ENCODE results near the gene NPFF.
"Not testable (repeated sequence)": the region's sequence is repeated elsewhere in the genome, so short reads cannot be mapped to it uniquely, and the experiment has no call there.

The NPFF gene

DNA sequence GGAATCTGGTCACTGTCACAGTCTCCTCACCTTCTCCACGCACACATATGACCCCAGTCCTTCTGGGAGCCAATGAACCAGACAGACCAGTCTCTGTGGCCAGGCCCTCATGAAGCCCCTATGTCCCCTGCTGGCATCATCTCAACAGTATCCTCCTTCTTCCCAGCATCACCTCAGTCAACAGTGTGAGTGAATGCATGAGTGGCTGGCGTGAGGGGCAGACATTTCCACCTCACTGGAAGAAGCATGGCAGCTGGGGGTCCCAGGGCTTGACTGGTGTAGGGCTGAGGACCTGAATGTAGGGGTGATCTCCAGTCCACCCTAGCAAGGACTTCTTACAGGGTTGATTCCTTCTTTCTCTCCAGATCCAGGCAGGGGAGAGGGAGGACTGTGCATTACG is 9.8 kb downstream of the NPFF start:
- DNase-seq (ENCODE audit: insufficient read length, low spot score) (no peak), FAIRE-seq (no peak)

GRCh38 chr12:53496752-53497032 is 10.6 kb downstream of the NPFF start:
- DNase-seq (ENCODE audit: insufficient read length, low spot score): no peak
- FAIRE-seq: no peak

DNA sequence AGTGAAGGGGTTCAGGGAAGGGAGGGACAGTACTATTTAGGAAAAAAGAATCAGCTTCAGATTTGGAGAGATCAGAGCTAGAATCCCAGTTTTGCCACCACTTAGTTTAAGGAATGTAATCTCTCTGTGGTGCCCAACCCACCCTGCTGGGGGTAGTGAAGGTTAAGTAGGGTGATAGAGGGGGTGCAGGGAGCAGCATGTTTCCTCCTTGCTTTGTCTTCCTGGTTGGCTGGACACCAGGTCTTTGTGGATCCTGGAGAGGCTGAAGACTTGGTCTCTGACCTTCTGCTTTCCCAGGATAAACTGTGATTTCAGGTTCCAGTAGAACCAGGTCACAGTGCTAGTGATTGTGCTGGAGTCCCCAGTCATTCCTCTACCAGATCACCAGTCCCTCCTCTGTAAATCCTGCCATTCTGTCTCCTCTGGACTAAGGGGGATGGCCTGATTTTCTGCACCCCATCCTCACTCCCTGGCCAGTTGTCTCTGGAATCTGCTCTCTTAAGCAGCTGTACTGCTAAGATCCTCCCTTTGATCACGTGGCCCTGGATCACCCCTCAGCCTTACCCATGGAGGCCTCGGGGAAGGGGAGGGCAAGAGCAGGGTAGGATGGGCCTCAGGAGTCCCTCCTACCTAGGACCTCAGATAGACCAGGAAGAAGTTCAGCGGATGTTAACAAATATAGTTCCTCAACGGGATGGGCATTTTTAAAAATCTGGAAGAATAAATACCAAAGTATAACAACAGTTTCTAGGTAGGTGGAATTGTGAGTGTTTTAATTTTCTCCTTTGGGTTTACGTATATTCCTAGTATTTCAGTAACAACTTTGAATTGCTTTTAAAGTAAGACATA is 11.2 kb downstream of the NPFF start:
- no peak for DNase-seq (ENCODE audit: insufficient read length, low spot score)

GRCh38 chr12:53493610-53494391 is 13.5 kb downstream of the NPFF start:
- FAIRE-seq: no peak
- DNase-seq (ENCODE audit: insufficient read length, low spot score): no peak

More for the DNA sequence above, 11.2 kb downstream of the NPFF start:
- no peak for FAIRE-seq

DNA sequence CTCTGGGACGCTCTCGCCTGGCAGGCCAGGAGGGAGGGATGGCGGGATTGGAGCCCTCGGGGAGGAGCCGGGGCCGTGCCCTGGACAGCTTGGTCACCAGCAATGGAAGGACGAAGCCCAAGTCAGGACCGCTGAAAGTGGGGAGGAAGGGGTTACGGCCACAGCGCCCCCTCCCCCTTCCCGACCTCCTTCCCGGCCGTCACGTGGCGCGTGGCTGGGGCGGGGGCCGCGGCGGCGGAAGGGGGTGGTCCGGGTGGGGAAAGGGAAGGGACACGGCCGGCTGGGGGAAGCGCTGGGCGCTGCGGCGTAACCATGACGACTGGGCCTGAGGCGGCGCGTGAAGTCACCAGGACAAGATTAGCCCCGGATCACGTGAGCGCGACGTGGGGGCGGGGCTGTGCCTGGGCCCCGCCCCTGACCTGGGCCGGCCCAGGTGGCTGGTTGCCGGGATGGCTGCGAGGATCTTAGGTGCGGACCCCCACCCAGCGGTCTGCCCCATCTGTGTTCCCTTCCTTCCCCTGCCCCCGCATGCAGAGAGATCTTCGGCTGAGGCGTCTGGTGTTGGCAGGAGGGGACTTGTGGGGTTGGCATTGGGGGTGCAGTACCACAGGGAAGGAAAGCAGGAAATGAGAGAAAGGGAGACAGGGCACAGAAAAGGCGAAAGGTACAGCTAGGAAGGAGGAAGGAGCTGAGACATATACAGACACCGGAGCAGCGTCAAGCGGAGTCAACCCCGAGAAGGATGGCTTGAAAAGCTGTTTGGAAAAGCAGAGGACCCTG is 14.3 kb downstream of the NPFF start:
- FAIRE-seq: peak; percentile 85
- DNase-seq (ENCODE audit: insufficient read length, low spot score): peak; percentile 91

- DNase-seq (ENCODE audit: insufficient read length, low spot score) (no peak), FAIRE-seq (no peak)
Observed at GRCh38 chr12:53492188-53492587, 15.1 kb downstream of the NPFF start.

GRCh38 chr12:53489242-53489864 is 17.9 kb downstream of the NPFF start:
- DNase-seq (ENCODE audit: insufficient read length, low spot score) (no peak), FAIRE-seq (no peak)

GRCh38 chr12:53486736-53487487 is 20.4 kb downstream of the NPFF start:
- DNase-seq (ENCODE audit: insufficient read length, low spot score) (no peak), FAIRE-seq (no peak)

DNA sequence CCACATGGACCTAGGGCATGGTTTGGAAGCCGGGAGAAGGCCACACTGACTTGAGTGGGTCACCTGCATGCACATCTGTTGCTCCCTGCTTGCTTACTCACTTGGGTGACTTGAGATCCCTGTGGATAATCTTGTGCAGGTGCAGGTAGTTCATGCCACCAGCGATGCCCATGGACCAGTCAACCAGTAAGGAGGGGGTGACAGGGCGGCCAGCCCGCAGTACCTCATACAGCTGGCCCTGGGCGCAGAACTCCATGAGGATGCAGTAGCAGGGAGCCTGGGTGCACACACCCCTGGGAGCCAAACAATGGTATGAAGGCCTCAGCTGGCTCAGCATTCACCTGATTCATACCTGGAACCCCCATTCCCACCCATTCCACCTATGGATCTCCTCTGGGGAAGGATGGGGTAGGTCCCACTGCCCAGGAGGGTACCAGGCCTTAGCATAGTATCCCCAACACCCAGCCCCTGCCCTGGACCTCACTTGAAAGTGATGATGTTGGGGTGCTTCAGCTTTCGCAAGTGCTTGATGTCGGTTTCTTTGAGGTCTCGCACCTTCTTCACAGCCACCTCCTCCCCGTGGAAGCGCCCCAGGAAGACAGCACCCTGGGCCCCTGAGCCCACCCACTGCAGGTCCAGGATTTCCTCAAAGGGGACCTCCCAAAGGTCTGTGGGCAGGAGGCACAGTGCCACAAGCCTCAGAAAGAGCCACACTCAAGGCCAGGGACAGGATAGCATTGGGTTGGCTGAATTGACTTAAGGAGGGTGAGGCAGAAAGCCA is 21.1 kb downstream of the NPFF start:
- FAIRE-seq (no peak), DNase-seq (ENCODE audit: insufficient read length, low spot score) (no peak)

- FAIRE-seq: no peak
- no peak for DNase-seq (ENCODE audit: insufficient read length, low spot score)
Observed at GRCh38 chr12:53484686-53485575, 22.4 kb downstream of the NPFF start.

- DNase-seq (ENCODE audit: insufficient read length, low spot score) (no peak), FAIRE-seq (no peak)
Observed at GRCh38 chr12:53483979-53484377, 23.3 kb downstream of the NPFF start.

DNA sequence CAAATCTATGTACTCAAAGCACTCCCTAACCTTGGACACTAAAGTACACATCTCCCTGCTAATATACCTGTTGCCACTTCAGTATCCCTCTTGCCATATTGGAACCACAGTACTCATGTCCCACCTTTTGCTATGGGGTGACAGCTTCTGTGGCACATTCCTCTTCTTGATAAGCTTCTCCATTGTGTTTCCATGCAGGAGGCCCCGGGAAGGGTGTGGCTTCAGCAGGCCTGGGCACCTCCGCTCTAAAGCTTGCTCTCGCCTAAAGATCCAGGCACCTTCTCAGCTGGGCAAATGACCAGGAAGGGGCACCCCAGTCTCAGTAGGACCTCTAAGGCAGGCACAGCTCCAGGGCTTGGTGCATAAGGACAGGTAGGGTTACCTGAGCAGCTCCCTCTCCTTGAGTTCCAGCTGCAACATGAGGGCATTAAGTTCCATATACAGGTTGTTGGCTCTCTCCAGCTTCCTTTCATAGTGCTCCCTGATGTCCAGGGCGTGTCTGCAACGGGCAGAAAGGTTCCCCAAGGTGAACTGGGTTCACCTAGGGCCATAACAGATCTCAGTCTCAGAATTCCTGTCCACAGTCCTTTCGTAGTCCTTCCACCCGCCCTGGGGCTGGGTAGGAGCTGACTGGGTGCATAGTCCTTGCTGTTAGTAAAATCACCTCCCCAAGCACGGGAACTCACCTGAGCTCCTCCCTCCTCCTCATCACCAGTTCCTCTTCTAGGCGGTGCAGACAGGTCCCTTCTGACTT is 23.9 kb downstream of the NPFF start:
- FAIRE-seq: no peak
- DNase-seq (ENCODE audit: insufficient read length, low spot score): no peak

- FAIRE-seq (no peak), DNase-seq (ENCODE audit: insufficient read length, low spot score) (no peak)
Observed at GRCh38 chr12:53482626-53483168, 24.6 kb downstream of the NPFF start.

GRCh38 chr12:53481939-53482586 is 25.2 kb downstream of the NPFF start:
- DNase-seq (ENCODE audit: insufficient read length, low spot score) (no peak), FAIRE-seq (no peak)

- DNase-seq (ENCODE audit: insufficient read length, low spot score); FAIRE-seq: not testable (repeated sequence)
Observed at GRCh38 chr12:53481458-53481857, 25.8 kb downstream of the NPFF start.

GRCh38 chr12:53480491-53481442 is 26.5 kb downstream of the NPFF start:
- FAIRE-seq (no peak), DNase-seq (ENCODE audit: insufficient read length, low spot score) (no peak)

Measured in HTR-8/SVneo (cell line).